ENCODE measurements around the gene RPL9. TPM values are rescaled to one million over a fixed set of nuclear protein-coding genes. Genes with fewer than 3 reads are reported as not detected.
A peak's percentile ranks its signal among the peaks of the same experiment; 100 is the strongest.

The RPL9 gene
- total and polyA plus RNA-seq, 2 of the 13 experiments (the other 11 are each of a cell fraction or from before 2014, with no cell fraction given) = 993 to 2,148 TPM

DNA sequence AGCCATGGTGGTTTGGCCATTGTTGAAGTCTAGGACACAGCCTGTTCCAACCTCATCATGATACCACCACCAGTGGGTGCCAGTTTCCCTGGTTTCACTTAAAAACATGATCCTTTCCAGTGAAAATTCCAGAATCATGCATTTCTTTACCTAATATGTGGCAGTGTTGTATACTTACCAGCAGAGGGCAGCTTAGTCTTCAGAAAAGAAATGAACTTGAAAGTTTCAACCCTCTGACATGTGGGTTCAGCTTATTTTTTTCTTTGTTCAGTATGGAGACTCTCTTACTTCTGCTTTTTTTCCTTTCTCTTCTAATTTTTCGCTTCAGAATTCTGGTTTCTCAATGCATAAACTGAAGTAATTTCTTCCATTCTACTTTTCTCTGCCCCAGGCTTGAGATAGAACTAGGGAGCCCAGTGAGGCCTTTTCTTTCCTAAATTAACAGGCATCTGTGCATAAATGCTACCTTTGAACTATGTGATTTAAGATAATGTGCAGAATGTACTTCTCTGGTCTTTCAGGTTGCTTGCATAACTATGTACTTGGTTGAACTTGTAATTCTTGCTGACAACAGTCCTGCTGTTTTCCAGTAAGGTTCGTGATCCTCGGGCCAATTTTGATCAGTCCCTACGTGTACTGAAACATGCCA is 10.8 kb upstream of the RPL9 start (continued):
- TF ChIP-seq ZNF281 (CRISPR knock-in tag; IDR thresholded peaks at IDR 0.05; ENCODE audit: borderline replicate concordance) (no peak), PHB2 (IDR thresholded peaks at IDR 0.05; ENCODE audit: partially characterized antibody) (no peak), KLF6 (CRISPR knock-in tag; IDR thresholded peaks at IDR 0.05) (0 out of 2 replicates have a peak, but pooled peaks have one; percentile 31), ZNF136 (CRISPR knock-in tag; IDR thresholded peaks at IDR 0.05; ENCODE audit: low read depth) (no peak), NR0B2 (CRISPR knock-in tag; IDR thresholded peaks at IDR 0.05) (no peak), JARID2 (CRISPR knock-in tag; IDR thresholded peaks at IDR 0.05; ENCODE audit: insufficient replicate concordance) (no peak), CCAR2 (optimal IDR thresholded peaks at IDR 0.05; ENCODE audit: low read depth, low read length) (no peak), ZNF251 (CRISPR knock-in tag; IDR thresholded peaks at IDR 0.05) (no peak), ZNF335 (CRISPR knock-in tag; IDR thresholded peaks at IDR 0.05) (no peak), MAFK (conservative IDR thresholded peaks at IDR 0.05 in 1 of 2, IDR thresholded peaks at IDR 0.05 in 1 of 2; ENCODE audit: low read length in 2 of 2) (0 out of 4 replicates have a peak, but pooled peaks of 1 of the 2 experiments have one; percentile 5), DPF2 (CRISPR knock-in tag; IDR thresholded peaks at IDR 0.05; ENCODE audit: borderline replicate concordance, low read depth) (no peak), ZNF17 (CRISPR knock-in tag; IDR thresholded peaks at IDR 0.05) (no peak), RNF2 (conservative IDR thresholded peaks at IDR 0.05; ENCODE audit: low read depth) (no peak), ZNF577 (CRISPR knock-in tag; IDR thresholded peaks at IDR 0.05; ENCODE audit: borderline replicate concordance, low read depth) (no peak), ZNF543 (CRISPR knock-in tag; IDR thresholded peaks at IDR 0.05) (no peak), ZNF883 (CRISPR knock-in tag; IDR thresholded peaks at IDR 0.05; ENCODE audit: not compliant biosample characterization) (no peak), GMEB1 (CRISPR knock-in tag; IDR thresholded peaks at IDR 0.05; ENCODE audit: borderline replicate concordance) (no peak), ZNF275 (CRISPR knock-in tag; IDR thresholded peaks at IDR 0.05; ENCODE audit: borderline replicate concordance) (no peak)

Data from HepG2 (cell line).